Muscle layer of colon (tissue), 2 donors: Measurements from ENCODE around the gene TRIAP1.
"Not testable (repeated sequence)": the region's sequence is repeated elsewhere in the genome, so short reads cannot be mapped to it uniquely, and the experiment has no call there.

Experiments
- H3K27ac ChIP-seq: one replicate; pipeline ENCODE4 v1.7.0; 2013; ENCODE audit warnings: low read depth, mild to moderate bottlenecking, low read length, moderate library complexity
- H3K27me3 ChIP-seq, 2 donors: one replicate each; pipeline ENCODE4 v1.7.0; 2013; ENCODE audit warnings: low read length in 2 of 2, mild to moderate bottlenecking in 2 of 2; ENCODE audit not compliant: insufficient read depth in 2 of 2, control insufficient read depth in 1 of 2
- H3K36me3 ChIP-seq: one replicate; pipeline ENCODE4 v1.7.0; 2013; ENCODE audit warnings: mild to moderate bottlenecking, low read length; ENCODE audit not compliant: insufficient read depth
- H3K4me1 ChIP-seq: one replicate; pipeline ENCODE4 v1.7.0; 2013; ENCODE audit warnings: mild to moderate bottlenecking, low read length; ENCODE audit not compliant: insufficient read depth
- H3K4me3 ChIP-seq, 2 donors: one replicate each; pipeline ENCODE4 v1.7.0; 2013; ENCODE audit warnings: low read length in 2 of 2, low read depth in 1 of 2, mild to moderate bottlenecking in 1 of 2, moderate library complexity in 1 of 2
- H3K9ac ChIP-seq: one replicate; pipeline ENCODE4 v1.7.0; 2013; ENCODE audit warnings: low read length
- H3K9me3 ChIP-seq: one replicate; pipeline ENCODE4 v1.7.0; 2013; ENCODE audit warnings: mild to moderate bottlenecking, low read length
- donor health status: abdominal sarcoma.
- donor health status: Adenocarcinoma of cecum.

Gene TRIAP1

GRCh38 chr12:120466560-120467315, 20.6 kb upstream of the TRIAP1 start:
- Histone ChIP-seq H3K27me3 (no peaks in the 10 kb centered on the region), H3K4me1 (peaks cover 36% of the 10 kb centered on the region), H3K27ac (no peak overlapping the region), H3K4me3 (no peak overlapping the region), H3K9me3 (no peaks in the 10 kb centered on the region), H3K36me3 (peaks cover 40% of the 10 kb centered on the region), H3K9ac (no peak overlapping the region)

GRCh38 chr12:120465756-120466155, 19.6 kb upstream of the TRIAP1 start:
- Histone ChIP-seq H3K9me3 (no peaks in the 10 kb centered on the region), H3K4me1 (peaks cover 36% of the 10 kb centered on the region), H3K9ac (no peak overlapping the region), H3K27me3 (no peaks in the 10 kb centered on the region), H3K27ac (no peak overlapping the region), H3K4me3 (no peak overlapping the region), H3K36me3 (peaks cover 49% of the 10 kb centered on the region)

GRCh38 chr12:120463712-120464111, 17.5 kb upstream of the TRIAP1 start:
- H3K9me3 ChIP-seq, result no peaks in the 10 kb centered on the region
- peaks cover 65% of the 10 kb centered on the region for H3K36me3 ChIP-seq
- H3K27ac ChIP-seq, result no peak overlapping the region
- H3K9ac ChIP-seq, result no peak overlapping the region
- no peak overlapping the region for H3K4me3 ChIP-seq
- H3K4me1 ChIP-seq, result peaks cover 30% of the 10 kb centered on the region
- no peaks in the 10 kb centered on the region for H3K27me3 ChIP-seq

- Histone ChIP-seq H3K27ac (no peak overlapping the region), H3K36me3 (peaks cover 75% of the 10 kb centered on the region), H3K9me3 (no peaks in the 10 kb centered on the region), H3K27me3 (no peaks in the 10 kb centered on the region), H3K4me3 (no peak overlapping the region), H3K9ac (no peak overlapping the region), H3K4me1 (peaks cover 15% of the 10 kb centered on the region)
These were observed 16.0 kb upstream of the TRIAP1 start for GRCh38 chr12:120462099-120462640.

GRCh38 chr12:120460157-120460556, 14.0 kb upstream of the TRIAP1 start:
- peaks cover 80% of the 10 kb centered on the region for H3K36me3 ChIP-seq

GRCh38 chr12:120457133-120457532, 10.9 kb upstream of the TRIAP1 start:
- peaks cover 52% of the 10 kb centered on the region for H3K36me3 ChIP-seq
- H3K27ac ChIP-seq, result no peak overlapping the region
- no peaks in the 10 kb centered on the region for H3K4me1 ChIP-seq
- no peak overlapping the region for H3K9ac ChIP-seq
- H3K9me3 ChIP-seq, result no peaks in the 10 kb centered on the region
- H3K4me3 ChIP-seq, result no peak overlapping the region
- H3K27me3 ChIP-seq, result no peaks in the 10 kb centered on the region

More at GRCh38 chr12:120460157-120460556, 14.0 kb upstream of the TRIAP1 start:
- no peaks in the 10 kb centered on the region for H3K27me3 ChIP-seq
- no peaks in the 10 kb centered on the region for H3K4me1 ChIP-seq
- no peak overlapping the region for H3K27ac ChIP-seq
- H3K9me3 ChIP-seq, result no peaks in the 10 kb centered on the region
- no peak overlapping the region for H3K4me3 ChIP-seq
- no peak overlapping the region for H3K9ac ChIP-seq

- H3K36me3 ChIP-seq, result peaks cover 41% of the 10 kb centered on the region
- no peaks in the 10 kb centered on the region for H3K4me1 ChIP-seq
These were observed 9.1 kb upstream of the TRIAP1 start for GRCh38 chr12:120455302-120455701.

GRCh38 chr12:120453977-120454376, 7.8 kb upstream of the TRIAP1 start:
- Histone ChIP-seq H3K27me3 (no peaks in the 10 kb centered on the region), H3K4me3 (no peak overlapping the region), H3K36me3 (peaks cover 37% of the 10 kb centered on the region), H3K9me3 (no peaks in the 10 kb centered on the region), H3K9ac (no peak overlapping the region), H3K27ac (no peak overlapping the region), H3K4me1 (no peaks in the 10 kb centered on the region)

More at GRCh38 chr12:120455302-120455701, 9.1 kb upstream of the TRIAP1 start:
- Histone ChIP-seq H3K27ac (no peak overlapping the region), H3K9me3 (no peaks in the 10 kb centered on the region), H3K4me3 (no peak overlapping the region), H3K9ac (no peak overlapping the region), H3K27me3 (no peaks in the 10 kb centered on the region)

GRCh38 chr12:120453060-120453750, 7.0 kb upstream of the TRIAP1 start:
- Histone ChIP-seq H3K27me3 (no peaks in the 10 kb centered on the region), H3K9ac (no peak overlapping the region), H3K36me3 (peaks cover 29% of the 10 kb centered on the region), H3K27ac (no peak overlapping the region), H3K9me3 (no peaks in the 10 kb centered on the region), H3K4me3 (no peak overlapping the region), H3K4me1 (no peaks in the 10 kb centered on the region)

- not testable (repeated sequence) for H3K4me1 ChIP-seq, H3K9me3 ChIP-seq, H3K9ac ChIP-seq, H3K27ac ChIP-seq, H3K4me3 ChIP-seq, H3K27me3 ChIP-seq
- peaks cover 29% of the 10 kb centered on the region for H3K36me3 ChIP-seq
These were observed 6.3 kb upstream of the TRIAP1 start for GRCh38 chr12:120452524-120452923.

GRCh38 chr12:120447992-120448391, 1.8 kb upstream of the TRIAP1 start:
- Histone ChIP-seq H3K9me3 (no peaks in the 10 kb centered on the region), H3K4me1 (peaks cover 19% of the 10 kb centered on the region), H3K4me3 (no peak overlapping the region), H3K9ac (no peak overlapping the region), H3K27me3 (no peaks in the 10 kb centered on the region), H3K36me3 (peaks cover 28% of the 10 kb centered on the region), H3K27ac (no peak overlapping the region)
